ENCODE results near the gene ZNF555.

Gene ZNF555

DNA sequence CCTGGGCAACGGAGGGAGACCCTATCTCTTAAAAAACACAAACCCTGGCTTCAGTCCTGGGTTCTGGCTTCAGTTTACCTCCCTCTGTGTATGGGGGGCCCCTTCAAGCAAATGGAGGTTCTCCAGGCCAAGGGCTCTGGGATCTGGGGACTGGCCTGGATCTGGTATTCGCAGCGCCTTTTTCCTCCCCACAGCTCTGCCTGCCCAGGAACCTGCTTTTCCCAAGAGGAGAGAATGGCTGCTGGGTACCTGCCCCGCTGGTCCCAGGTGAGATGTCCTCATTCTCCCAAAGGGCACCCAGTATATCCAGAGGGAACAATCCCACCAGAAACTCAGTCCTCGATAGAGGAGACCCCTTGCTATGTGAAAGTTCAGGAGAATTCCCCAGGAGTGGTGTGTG is 18.4 kb upstream of the ZNF555 start:
- no peak for DNase-seq (ENCODE audit: extremely low read depth in 1 of 2, low read depth in 1 of 2)

DNA sequence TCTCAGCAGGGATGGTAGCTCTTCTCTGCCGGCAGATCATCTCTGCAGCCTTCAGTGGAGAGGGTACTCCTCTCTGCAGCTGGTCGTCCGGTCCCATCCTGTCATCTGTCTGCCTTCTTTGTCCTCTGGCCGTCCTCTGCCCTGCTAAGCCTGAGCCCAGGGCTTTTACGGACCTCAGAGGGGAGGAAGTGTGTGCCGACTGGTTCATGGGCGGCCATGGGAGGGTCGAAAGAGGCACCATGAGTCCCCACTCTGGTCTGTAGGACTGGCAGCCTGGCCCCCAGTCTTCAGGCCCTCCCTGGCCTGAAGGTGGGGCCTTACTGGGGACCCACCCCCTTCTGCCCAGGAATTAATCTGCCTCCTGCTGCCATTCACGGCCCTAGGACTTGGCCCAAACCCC is 17.6 kb upstream of the ZNF555 start:
- no peak for DNase-seq (ENCODE audit: extremely low read depth in 1 of 2, low read depth in 1 of 2)

DNA sequence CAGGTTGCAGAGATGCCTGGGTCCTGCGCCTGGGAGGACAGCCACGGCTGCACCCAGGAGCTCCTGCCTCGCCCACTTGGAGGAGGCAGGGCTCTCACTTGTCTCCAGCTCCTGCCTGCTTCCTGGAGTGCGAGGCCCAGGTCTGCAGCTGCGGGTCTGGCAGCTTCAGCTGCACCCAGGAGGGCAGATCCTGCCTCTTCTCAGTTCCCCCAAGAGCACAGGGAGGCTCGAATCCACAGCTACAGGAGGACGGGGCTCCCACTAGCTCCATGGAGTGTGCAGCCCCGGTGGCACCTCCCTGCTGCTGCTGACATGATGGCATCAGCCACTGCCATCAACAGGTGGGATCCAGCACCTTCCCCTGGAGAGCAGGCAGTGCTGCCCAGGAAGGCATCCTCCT is 17.1 kb upstream of the ZNF555 start:
- no peak for DNase-seq (ENCODE audit: extremely low read depth in 1 of 2, low read depth in 1 of 2)

DNA sequence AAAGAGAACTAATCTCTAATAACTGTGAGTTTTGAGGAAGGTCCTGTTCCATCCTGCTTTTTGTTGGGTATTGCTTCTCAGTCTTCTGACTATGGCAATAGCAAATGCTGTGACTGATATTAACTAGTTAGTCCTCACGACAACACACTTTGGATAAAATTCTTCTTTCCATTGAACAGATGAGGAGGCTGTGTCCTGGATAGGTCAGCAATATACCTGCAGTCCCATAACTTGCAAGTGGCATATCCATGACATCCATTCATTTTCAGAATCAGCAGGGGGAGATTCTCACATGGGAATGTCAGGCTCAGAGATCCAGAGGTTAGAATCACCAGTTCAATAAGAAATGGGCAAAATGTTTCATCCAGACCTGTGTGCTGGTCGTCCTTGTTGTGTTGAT is 14.3 kb upstream of the ZNF555 start:
- no peak for DNase-seq (ENCODE audit: extremely low read depth in 1 of 2, low read depth in 1 of 2)

DNA sequence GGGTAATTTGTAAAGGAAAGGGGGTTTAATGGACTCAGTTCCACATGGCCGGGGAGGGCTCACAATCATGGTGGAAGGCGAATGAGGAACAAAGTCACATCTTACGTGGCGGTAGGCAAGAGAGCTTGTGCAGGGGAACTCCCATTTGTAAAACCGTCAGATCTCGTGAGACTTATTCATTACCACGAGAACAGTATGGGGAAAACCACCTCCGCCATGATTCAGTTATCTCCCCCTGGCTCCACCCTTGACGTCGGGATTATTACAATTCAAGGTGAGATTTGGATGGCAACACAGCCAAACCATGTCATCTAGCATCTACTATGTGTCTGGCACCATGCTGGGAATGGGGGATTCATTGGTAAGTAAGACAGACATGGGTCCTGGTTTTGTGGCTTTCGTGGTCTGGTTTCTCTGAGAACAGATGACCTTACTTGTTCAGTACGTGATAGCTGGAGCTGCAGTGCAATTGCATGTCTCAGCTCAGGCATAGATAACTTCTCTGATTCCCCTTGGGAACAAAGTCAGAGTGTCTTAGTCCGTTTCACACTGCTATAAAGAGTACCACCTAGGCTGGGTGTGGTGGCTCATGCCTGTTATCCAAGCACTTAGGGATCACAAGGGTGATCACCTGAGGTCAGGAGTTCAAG is 13.3 kb upstream of the ZNF555 start:
- DNase-seq (ENCODE audit: extremely low read depth in 1 of 2, low read depth in 1 of 2) = no peak

DNA sequence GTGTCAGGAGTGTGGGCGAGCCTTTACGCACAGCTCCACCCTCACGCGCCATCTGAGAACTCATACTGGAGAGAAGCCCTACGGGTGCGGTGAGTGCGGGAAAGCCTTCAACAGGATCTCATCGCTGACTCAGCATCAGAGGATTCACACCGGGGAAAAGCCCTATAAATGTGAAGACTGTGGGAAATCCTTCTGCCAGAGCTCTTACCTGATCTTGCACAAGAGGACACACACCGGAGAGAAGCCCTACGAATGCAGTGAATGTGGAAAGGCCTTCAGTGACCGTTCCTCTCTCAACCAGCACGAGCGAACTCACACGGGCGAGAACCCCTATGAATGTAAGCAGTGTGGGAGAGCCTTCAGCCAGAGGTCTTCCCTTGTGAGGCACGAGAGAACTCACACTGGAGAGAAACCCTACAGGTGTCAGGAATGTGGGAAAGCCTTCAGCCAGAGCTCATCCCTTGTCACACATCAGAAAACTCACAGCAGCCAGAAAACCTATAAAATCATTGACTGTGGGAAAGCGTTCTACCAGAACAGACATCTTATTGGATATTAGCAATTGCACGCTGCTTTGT is 6.9 kb upstream of the ZNF555 start:
- DNase-seq (ENCODE audit: extremely low read depth in 1 of 2, low read depth in 1 of 2) = no peak

DNA sequence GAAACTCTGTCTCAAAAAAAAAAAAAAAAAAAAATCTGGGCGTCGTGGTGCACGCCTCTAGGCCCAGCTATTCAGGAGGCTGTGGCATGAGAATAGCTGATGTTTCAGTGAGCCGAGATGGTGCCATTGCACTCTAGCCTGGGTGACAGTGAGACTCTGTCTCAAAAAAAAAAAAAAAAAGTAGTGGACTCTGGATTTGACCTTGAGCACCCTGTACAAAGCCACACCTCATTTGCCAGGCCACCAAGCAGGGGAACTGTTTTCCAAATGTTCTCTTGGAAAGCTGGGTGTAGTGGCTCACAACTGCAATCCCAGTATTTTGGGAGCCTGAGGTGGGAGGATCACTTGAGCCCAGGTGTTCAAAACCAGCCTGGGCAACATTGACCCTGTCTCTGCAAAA is 3.8 kb upstream of the ZNF555 start:
- DNase-seq (ENCODE audit: extremely low read depth in 1 of 2, low read depth in 1 of 2) = no peak

DNA sequence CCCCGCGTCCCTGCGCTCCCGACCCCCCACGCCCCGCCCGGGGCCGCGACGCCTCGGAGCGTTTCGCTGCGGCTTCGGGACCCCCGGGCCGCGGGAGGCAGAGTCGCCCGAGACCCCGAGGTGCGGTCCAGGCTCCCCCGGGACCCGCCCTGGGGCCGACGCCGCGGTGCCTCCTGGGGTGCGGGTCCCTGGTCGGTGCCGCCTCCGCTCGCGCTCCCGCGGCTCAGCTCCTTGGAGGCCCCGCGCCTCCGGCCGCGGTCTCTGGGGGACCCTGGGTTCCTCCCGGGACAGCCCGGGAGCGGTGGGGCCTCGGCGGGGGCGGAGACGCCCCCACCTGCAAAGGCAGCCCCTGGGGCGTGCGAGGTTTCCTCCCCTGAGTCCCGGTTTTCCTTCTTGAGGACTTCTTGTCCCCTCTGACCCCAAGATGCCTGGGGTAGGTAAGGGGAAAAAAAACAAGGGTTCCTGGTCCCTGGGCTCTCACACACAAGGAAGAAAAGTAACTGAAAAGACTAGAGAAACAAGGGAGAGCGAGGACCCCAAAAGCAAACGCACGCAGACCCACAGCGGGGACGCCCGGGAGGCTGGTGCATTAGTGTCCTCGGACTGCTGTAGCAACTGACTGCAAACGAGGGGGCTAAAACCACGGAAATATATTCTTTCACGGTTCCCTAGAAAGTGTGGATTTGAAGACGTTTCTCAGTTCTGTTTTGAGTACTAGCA is 740 bp downstream of the ZNF555 start:
- no peak for DNase-seq (ENCODE audit: extremely low read depth in 1 of 2, low read depth in 1 of 2)

DNA sequence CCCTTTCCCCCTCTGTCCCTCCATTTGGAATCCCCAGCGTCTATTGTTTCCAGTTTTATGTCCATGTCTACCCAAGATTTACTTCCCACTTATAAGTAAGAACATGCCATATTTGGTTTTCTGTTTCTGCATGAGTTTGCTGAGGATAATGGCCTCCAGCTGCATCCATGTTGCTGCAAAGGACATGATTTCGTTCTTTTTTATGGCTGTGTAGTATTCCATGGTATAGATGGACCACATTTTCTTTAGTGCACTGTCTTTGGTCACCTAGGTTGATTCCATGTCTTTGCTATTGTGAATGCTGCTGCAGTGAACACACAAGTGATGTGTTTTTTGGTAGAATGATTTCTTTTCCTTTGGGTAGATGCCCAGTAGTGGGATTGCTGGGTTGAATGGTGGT is 3.8 kb downstream of the ZNF555 start:
- no peak for DNase-seq (ENCODE audit: extremely low read depth in 1 of 2, low read depth in 1 of 2)

DNA sequence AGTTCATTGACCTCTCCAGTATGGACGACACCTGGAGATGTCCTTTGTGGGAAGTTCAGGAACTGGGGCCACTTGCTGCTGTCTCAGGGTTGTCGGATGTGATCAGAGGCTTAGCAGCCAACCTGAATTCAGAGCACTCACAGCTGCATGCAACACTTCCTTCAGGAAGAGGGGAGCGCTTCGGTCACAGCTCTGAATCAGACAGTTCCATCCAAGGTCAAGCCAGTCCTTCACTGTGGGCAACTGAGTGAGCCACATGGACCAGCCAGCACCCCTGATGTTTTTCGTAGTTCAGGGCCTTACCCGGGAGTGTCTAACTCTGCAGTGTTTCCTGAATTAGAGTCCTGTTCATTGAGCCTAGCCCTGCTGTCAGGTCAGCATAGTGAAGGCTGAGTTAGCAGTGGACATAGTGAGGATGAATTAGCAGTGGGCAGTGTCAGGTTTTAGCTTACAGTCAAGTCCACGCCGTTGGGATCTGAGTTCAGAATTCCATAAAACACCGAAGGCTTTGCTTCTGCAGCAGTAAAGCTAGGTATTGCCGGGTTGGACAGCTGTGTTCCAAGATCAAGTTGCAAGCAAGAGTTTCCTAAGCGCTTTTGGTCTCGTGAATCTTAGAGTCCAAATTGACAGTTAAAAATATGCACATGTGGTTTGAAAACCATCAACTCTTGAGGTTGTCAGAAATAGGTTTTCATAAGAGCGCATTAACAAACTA is 5.1 kb downstream of the ZNF555 start:
- no peak for DNase-seq (ENCODE audit: extremely low read depth in 1 of 2, low read depth in 1 of 2)

DNA sequence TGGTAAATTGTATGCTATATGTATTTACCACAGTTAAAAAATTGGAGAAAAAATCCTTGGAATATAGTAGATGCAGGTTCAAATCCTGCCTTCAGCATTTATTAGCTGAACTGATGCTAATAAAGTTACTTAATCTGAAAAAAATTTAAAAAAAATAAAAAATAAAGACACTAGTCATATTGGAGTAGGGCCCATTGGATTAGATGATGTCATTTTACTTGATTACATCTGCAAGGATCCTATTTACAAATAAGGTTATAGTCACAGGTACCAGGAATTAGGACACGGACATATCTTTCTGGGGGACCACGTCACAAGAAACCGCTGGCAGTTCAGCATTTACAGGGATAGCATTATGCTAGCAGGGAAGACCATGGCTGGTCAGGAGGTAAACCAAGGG is 6.2 kb downstream of the ZNF555 start:
- no peak for DNase-seq (ENCODE audit: extremely low read depth in 1 of 2, low read depth in 1 of 2)

DNA sequence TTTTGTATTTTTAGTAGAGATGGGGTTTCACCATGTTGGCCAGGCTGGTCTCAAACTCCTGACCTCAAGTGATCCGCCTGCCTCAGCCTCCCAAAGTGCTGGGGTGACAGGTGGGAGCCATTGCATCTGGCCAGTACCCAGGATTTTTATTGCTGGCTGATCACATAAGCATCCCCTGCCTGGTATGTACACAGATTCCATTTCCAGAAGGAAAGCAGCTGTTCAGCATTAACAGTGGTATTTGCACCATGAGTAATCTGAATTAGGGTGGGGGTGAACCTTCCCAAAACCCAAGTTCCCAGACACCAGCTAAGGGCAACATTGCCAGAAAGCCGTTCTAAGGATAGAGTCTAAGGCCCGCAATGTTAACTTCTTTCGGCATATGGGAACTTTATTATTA is 7.3 kb downstream of the ZNF555 start:
- DNase-seq (ENCODE audit: extremely low read depth in 1 of 2, low read depth in 1 of 2) = no peak

DNA sequence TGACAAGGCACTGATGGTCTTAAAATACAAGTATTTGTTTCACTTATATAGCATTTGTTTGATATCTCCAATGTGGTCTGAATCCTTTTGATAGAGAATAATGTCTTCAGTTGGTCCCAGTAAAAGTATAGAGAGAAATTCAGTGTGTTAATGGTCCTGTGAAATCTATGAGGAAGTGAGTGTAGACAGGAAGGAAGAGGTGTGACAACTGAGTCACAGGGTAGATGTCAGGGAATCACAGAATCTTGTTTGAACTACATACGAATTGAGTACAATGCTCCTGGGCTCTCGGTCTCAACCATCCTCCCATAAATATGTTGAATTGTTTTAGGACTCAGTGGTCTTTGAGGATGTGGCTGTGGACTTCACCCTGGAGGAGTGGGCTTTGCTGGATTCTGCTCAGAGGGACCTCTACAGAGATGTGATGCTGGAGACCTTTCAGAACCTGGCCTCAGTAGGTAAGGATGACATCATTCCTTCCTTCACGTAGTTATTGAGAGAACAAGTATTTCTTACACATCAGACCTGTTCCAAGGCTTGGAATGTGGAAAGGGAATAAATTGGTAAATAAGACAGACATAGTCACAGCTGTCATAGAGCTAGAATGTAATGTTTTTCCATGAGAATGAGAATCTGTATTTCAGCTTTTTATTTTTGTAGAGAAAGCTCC is 9.1 kb downstream of the ZNF555 start:
- no peak for DNase-seq (ENCODE audit: extremely low read depth in 1 of 2, low read depth in 1 of 2)

DNA sequence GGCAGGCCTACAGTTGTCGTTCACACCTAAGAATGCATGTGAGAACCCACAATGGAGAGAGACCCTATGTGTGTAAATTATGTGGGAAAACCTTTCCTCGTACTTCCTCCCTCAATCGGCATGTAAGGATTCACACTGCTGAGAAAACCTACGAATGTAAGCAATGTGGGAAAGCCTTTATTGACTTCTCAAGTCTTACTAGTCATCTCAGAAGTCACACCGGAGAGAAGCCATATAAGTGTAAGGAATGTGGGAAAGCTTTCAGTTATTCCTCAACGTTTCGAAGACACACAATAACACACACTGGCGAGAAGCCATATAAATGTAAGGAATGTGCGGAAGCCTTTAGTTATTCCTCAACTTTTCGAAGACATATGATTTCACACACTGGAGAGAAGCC is 11.3 kb downstream of the ZNF555 start:
- no peak for DNase-seq (ENCODE audit: extremely low read depth in 1 of 2, low read depth in 1 of 2)

DNA sequence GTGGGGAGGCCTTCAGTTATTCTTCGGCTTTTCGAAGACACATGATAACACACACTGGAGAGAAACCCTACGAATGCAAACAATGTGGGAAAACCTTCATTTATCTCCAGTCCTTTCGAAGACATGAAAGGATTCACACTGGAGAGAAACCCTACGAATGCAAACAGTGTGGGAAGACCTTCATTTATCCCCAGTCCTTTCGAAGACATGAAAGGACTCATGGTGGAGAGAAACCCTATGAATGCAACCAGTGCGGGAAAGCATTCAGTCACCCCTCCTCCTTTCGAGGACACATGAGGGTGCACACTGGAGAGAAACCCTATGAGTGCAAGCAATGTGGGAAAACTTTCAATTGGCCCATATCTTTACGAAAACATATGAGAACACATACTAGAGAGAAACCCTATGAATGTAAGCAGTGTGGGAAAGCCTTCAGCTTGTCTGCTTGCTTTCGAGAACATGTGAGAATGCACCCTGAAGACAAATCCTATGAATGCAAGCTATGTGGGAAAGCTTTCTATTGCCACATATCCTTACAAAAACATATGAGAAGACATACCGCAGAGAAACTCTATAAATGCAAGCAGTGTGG is 11.8 kb downstream of the ZNF555 start:
- DNase-seq (ENCODE audit: extremely low read depth in 1 of 2, low read depth in 1 of 2) = no peak

DNA sequence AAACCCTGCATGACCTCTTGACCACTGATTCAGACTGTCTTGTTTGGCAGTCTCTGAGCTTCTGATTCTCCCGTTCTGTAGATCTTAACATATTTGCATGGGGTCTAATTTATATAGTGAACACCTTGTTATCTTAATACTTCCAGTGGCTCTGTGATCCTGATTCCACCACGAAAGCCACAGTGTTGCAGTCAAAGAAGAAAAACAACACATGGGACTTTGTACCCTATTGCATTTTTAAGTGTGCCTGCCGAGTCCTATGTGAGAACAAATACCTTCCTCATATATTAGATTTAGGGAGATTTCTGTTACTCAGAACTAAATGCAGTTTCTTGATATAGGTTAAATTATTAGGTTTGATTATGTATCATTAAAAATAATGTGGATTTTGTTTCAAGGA is 13.6 kb downstream of the ZNF555 start:
- DNase-seq (ENCODE audit: extremely low read depth in 1 of 2, low read depth in 1 of 2) = no peak

DNA sequence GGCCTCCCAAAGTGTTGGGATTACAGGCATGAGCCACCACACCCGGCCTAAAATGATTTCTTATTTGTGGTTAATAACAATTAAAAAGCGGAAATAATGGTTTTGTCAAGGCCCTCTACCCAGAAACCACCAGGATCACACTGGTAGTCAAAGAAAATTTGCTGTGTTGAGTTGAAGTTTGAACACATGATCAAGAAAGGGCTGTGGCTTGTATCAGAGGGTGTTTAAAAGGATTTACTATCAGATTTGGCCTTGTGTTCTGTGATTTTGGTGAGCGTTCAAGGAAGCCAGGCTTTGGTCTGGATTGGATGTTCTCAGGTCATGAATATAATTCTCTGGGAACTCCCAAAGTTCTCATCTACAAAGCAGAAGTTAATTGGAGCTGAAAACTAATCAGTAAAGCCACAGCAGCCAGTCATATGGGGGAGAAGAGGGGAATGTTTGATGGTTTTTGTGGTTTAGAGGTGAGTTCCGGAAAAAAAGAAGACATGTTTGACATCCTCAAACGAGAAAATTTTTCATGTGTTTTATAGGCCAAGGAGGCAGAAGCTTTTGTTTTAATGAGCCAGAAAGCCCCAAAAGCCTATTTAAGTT is 15.3 kb downstream of the ZNF555 start:
- no peak for DNase-seq (ENCODE audit: extremely low read depth in 1 of 2, low read depth in 1 of 2)

DNA sequence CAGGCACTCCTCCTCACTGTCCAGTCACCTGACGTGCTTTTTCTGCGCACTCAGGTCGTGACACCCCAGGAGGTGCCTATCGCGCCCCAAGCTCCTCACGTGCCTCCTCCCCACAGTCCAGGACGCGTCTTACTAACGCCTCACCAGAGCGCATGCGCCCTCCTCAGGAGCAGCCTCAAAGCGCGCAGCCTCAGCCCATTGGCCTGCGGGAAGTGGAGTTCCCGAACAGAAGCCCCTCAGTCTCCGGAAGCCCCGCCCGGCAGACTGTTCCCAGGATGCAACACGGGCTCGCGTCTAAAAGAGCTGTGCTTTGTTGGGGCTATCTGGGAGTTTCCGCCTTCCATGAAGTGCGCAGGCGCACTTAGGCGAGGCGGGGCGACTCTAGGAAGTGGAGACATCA is 17.6 kb downstream of the ZNF555 start:
- DNase-seq (ENCODE audit: extremely low read depth in 1 of 2, low read depth in 1 of 2) = no peak

DNA sequence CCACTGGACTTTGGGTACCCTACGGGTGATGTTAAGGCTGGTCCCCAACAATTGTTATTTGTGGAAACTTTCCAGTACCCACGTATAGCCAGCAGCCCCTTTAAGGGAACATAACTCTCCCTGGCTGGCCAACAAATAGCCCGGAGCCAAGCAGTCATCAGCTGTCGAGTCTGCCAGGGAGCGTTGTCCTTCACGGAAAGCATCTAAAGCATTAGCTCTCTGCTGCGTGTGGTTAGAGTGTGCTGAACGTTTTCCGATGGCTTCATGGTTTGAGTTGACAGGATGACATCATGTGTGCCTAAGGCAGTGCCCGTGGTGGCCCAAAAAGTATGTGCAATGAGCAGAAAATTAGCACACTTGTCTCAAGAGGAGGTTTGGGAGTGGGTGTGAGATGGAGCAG is 22.5 kb downstream of the ZNF555 start:
- no peak for DNase-seq (ENCODE audit: extremely low read depth in 1 of 2, low read depth in 1 of 2)

DNA sequence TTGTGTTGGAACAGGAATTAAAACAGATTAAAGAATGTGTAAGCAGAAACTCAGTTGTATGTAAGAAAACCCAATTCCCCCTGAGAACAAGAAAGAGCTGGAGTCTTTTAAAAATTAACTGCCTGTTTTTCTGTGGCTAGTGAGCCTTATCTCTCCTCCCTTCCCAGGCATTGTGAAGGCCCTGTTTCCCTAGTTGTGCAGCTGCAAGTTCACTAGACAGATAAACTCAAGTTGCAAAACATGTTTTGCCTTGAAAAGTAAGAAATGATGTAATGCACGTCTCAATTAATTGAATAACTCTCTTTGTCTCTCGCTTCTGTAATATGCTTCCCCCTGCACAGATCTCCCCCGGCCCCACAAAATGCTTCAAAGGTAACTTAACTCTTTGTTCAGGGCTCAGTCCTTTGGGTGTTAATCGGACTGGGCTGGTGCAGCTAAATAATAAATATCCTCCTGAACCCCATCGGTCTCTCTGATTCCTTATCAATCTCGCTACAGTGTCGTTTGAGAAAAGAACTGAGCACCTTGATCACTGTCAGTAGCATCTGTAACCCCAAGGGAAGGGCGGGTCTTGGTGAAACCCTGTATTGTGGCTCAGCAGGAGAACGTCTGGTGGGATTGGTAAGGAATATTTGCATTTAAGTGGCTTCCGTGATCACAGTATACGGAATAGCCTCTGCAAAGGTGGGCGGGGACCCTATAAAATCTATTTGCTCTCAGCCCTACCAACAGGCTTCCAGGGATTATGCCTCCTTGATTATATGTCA is 24.2 kb downstream of the ZNF555 start:
- no peak for DNase-seq (ENCODE audit: extremely low read depth in 1 of 2, low read depth in 1 of 2)

Data from stimulated activated CD8-positive, alpha-beta memory T cell treated with anti-CD3 and anti-CD28 coated beads, Interleukin-7, amount 100 ng/mL, for 48 hours (primary cell).